KMS-11 (cell line): ENCODE results near the gene RAD52.

Experiments used
- H2AFZ ChIP-seq: fragments of 200-600 bp; sonication (generic); 2 replicates; pipeline ENCODE4 v1.6.1; 2016; ENCODE audit warnings: antibody characterized with exemption, mixed run types, low read depth
- H3K27ac ChIP-seq: fragments of 200-600 bp; sonication (generic); 2 replicates; pipeline ENCODE4 v1.6.1; 2016; ENCODE audit warnings: mild to moderate bottlenecking, mixed run types
- H3K27me3 ChIP-seq: fragments of 200-600 bp; sonication (generic); 2 replicates; pipeline ENCODE4 v1.6.1; 2017; ENCODE audit warnings: mild to moderate bottlenecking, low read depth, mixed run types, moderate library complexity; ENCODE audit not compliant: insufficient read depth
- H3K36me3 ChIP-seq: fragments of 200-600 bp; sonication (generic); 2 replicates; pipeline ENCODE4 v1.6.1; 2017; ENCODE audit warnings: mild to moderate bottlenecking, mixed run types; ENCODE audit not compliant: insufficient read depth
- H3K4me1 ChIP-seq: fragments of 200-600 bp; sonication (generic); 2 replicates; pipeline ENCODE4 v1.6.1; 2016; ENCODE audit warnings: mild to moderate bottlenecking, low read depth, mixed run types; ENCODE audit not compliant: poor library complexity, severe bottlenecking
- H3K4me2 ChIP-seq: fragments of 200-600 bp; sonication (generic); 2 replicates; pipeline ENCODE4 v1.7.0; 2016; ENCODE audit warnings: mild to moderate bottlenecking, mixed run types
- H3K4me3 ChIP-seq: fragments of 200-600 bp; sonication (generic); IDR thresholded peaks from 2 replicates; pipeline ENCODE4 v1.6.1; 2017; ENCODE audit warnings: low read depth, low read length, mixed read lengths; ENCODE audit not compliant: insufficient read depth
- H3K79me2 ChIP-seq: fragments of 200-600 bp; sonication (generic); 2 replicates; pipeline ENCODE4 v1.6.1; 2016; ENCODE audit warnings: low read depth, mixed run types; ENCODE audit not compliant: insufficient read depth
- H3K9ac ChIP-seq: fragments of 200-600 bp; sonication (generic); 2 replicates; pipeline ENCODE4 v1.6.1; 2016; ENCODE audit warnings: mild to moderate bottlenecking, mixed run types
- H4K20me1 ChIP-seq: fragments of 200-600 bp; sonication (generic); 2 replicates; pipeline ENCODE4 v1.6.1; 2016; ENCODE audit warnings: mild to moderate bottlenecking, mixed run types; ENCODE audit not compliant: insufficient read depth
- TF ChIP-seq, protein P1 (sequence below): fragments of 200-600 bp; sonication (generic); conservative IDR thresholded peaks from 2 replicates; pipeline ENCODE4 v1.6.1; 2017; ENCODE audit warnings: low read depth, mild to moderate bottlenecking, antibody characterized with exemption, low read length, moderate library complexity, mixed read lengths

Gene RAD52

DNA sequence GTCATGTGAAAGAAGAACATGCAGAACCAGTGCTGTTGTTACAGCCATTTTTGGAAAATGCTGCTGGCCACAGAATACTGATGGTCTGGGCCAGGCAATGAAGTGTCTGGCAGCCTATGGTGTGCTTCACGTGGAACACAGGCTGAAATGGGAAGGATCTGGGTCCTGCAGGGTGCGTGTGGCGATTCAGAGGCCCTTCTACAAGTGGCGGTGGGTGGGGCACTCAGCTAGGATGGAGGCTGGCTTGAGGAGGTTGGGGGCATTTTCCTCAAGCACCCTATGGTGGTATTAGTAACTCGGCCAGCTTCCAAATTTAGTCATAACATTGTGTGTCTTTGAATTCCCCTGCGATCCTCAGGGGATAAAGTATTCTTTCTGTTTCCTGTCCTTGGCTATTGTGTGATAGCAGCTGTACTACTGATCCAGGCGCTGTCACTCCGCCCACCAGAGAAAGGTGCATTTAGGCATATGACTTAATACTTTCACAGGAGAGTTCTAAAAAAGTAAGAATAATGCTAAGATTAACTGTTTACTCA lies 9.2 kb upstream of the RAD52 start:
- H3K4me2 ChIP-seq = no peak overlapping the region
- no peaks in the 10 kb centered on the region for H3K4me1 ChIP-seq
- H3K36me3 ChIP-seq = no peaks in the 10 kb centered on the region

DNA sequence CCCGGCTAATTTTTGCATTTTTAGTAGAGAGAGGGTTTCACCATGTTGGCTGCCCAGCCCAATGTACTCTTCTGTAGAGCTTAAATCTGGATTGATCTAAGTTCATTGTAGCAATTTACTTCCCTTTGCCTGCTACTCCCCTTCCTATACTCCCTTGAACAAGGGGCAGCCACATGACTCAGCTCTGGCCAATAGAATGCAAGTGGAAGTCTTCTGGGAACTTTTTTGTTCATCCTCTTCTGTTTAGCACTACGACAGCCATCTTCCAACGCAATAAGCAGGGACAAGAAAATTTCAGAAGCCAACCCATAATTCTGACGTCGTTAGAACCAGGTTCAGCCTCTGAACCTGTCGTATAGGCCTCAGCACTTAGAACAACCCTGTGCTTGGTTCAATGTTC lies 6.4 kb upstream of the RAD52 start:
- Histone ChIP-seq H2AFZ (no peak overlapping the region), H3K79me2 (no peaks in the 10 kb centered on the region), H3K27me3 (no peaks in the 10 kb centered on the region), H3K4me2 (no peak overlapping the region), H3K27ac (no peak overlapping the region), H3K4me3 (no peak overlapping the region), H3K9ac (no peak overlapping the region), H4K20me1 (no peaks in the 10 kb centered on the region), H3K4me1 (no peaks in the 10 kb centered on the region), H3K36me3 (no peaks in the 10 kb centered on the region)
- TF ChIP-seq, protein P1, sequence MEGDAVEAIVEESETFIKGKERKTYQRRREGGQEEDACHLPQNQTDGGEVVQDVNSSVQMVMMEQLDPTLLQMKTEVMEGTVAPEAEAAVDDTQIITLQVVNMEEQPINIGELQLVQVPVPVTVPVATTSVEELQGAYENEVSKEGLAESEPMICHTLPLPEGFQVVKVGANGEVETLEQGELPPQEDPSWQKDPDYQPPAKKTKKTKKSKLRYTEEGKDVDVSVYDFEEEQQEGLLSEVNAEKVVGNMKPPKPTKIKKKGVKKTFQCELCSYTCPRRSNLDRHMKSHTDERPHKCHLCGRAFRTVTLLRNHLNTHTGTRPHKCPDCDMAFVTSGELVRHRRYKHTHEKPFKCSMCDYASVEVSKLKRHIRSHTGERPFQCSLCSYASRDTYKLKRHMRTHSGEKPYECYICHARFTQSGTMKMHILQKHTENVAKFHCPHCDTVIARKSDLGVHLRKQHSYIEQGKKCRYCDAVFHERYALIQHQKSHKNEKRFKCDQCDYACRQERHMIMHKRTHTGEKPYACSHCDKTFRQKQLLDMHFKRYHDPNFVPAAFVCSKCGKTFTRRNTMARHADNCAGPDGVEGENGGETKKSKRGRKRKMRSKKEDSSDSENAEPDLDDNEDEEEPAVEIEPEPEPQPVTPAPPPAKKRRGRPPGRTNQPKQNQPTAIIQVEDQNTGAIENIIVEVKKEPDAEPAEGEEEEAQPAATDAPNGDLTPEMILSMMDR = no peak

More for the DNA sequence above, 9.2 kb upstream of the RAD52 start:
- Histone ChIP-seq H3K27ac (no peak overlapping the region), H3K27me3 (no peaks in the 10 kb centered on the region), H3K79me2 (no peaks in the 10 kb centered on the region), H2AFZ (no peak overlapping the region), H3K9ac (no peak overlapping the region), H4K20me1 (no peaks in the 10 kb centered on the region), H3K4me3 (no peak overlapping the region)
- TF ChIP-seq, protein P1 = no peak

DNA sequence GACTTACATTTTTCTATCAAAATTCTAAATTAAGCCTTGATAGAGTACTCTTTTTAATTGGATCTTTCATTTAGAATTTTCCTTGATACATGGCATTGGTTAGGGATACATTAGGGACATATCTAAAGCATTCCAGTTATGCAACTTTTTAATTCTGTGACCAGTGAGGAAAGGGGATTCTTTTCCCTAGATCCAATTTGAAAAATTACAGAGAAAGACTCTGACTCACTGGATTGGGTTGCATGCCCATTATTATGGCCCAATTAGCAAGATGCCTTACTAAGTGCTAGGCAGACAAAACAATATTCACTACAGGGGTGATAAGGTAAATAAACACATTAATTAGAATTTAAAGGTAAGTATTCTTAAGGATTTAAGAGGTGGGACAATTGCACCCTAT lies 5.2 kb upstream of the RAD52 start:
- Histone ChIP-seq H3K4me3 (no peak overlapping the region), H3K4me2 (no peak overlapping the region), H3K27me3 (no peaks in the 10 kb centered on the region), H3K79me2 (no peaks in the 10 kb centered on the region), H3K4me1 (no peaks in the 10 kb centered on the region), H4K20me1 (no peaks in the 10 kb centered on the region), H3K36me3 (no peaks in the 10 kb centered on the region), H3K27ac (no peak overlapping the region), H2AFZ (no peak overlapping the region), H3K9ac (no peak overlapping the region)
- TF ChIP-seq, protein P1 = no peak

DNA sequence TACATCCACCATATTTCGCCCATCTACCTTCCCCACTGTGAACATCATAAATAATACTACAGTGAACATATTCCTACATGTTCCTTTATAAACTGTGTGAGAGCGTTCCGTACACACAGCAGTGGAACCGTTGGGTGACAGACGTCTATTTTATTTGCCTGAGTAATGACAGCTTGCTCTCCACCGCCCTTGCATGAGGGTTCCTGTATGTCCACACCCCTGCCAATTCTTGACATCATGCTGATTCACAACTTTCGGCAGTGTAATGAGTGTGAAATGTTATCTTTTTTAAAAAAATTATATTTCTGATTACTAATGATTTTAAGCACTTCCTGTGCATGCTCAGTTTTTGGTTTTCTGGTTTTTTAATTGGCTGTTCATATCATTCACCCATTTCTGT lies 4.3 kb upstream of the RAD52 start:
- Histone ChIP-seq H3K9ac (no peak overlapping the region), H3K27me3 (no peaks in the 10 kb centered on the region), H3K4me3 (no peak overlapping the region), H3K27ac (no peak overlapping the region), H4K20me1 (no peaks in the 10 kb centered on the region), H3K4me2 (no peak overlapping the region), H3K4me1 (no peaks in the 10 kb centered on the region), H3K36me3 (no peaks in the 10 kb centered on the region), H2AFZ (no peak overlapping the region), H3K79me2 (peaks cover 5% of the 10 kb centered on the region; the same call in 1 of the 2 replicates)
- TF ChIP-seq, protein P1 = no peak

DNA sequence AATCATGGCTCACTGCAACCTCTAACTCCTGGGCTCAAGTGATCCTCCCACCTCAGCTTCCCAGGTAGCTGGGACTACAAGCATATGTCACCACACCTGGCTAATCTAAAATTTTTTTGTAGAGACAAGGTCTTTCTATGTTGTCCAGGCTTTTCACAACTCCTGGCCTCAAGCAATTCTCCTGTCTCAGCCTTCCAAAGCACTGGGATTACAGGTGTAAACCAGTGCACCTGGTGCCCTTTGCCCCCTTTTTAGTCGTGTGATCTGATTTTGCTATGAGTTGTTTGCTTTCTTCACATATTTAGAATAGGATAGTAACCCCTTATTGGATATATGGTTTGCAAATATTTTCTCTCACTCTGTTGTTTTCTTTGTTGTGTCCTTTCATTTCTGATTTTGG lies 1.7 kb upstream of the RAD52 start:
- H3K36me3 ChIP-seq = no peaks in the 10 kb centered on the region
- no peak overlapping the region for H2AFZ ChIP-seq
- H3K4me3 ChIP-seq = no peak overlapping the region
- H3K9ac ChIP-seq = no peak overlapping the region
- H3K79me2 ChIP-seq = peaks cover 21% of the 10 kb centered on the region
- peaks cover 7% of the 10 kb centered on the region for H3K4me1 ChIP-seq
- no peak overlapping the region for H3K4me2 ChIP-seq
- TF ChIP-seq, protein P1 = no peak
- no peaks in the 10 kb centered on the region for H4K20me1 ChIP-seq
- no peak overlapping the region for H3K27ac ChIP-seq
- no peaks in the 10 kb centered on the region for H3K27me3 ChIP-seq
